ENCODE measurements around the gene APOF. TPM values are rescaled to one million over a fixed set of nuclear protein-coding genes. Genes with fewer than 3 reads are reported as not detected.

Gene APOF
- total RNA-seq, 1 donor from 2014 or later, result not detected

DNA sequence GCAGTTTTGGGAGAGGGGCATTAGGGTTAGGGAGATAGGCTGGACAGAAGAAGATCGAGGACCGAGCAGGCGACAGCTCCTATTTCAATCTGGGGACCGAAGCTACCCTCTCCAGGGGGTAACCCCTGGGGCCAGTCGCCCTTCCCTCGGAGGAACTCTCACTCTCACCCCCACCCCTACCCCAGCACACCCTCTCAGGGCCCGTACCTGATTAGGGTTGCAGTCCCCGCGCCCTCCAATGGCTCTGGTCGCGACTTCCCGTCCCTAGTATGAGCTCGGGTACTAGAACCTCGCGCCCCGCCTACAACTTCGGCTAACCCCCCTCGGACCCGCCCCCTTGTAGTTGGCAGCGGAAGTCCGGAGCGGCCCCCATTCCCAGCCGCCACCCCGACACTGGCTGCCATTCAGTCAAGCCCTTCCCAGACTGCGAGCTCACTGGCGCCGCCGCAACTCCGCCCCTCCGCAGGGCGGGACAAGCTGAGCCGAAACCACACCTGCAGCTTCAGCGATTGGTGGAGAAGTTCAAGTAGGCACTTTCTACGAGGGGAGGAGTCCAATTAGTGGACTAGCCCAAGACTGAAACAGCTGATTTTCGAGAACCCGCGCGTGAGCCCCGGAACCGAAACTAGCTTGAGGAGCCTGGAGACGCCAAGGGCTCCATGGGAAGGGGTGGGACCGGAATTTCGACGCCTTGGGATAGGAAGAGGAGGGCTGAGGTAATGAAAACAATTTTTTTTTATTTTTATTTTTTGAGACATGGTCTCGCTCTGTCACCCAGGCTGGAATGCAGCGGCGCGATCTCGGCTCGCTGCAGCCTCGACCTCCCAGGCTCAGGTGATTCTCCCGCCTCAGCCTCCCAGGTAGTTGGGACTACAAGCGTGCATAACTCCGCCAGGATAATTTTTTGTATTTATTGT, 2.5 kb downstream of the APOF start, which contains the start of gene STAT2:
Gene STAT2 (minus strand): TSS at position 257 of the 917 bp plus-strand sequence. CDS start 3,536 bp downstream, outside the sequence.
- intact Hi-C loops (cut with DNase I), result no loop called here
- no peaks in the 10 kb centered on the region for H3K27me3 ChIP-seq
- H3K36me3 ChIP-seq, result peaks cover 3 to 14% of the 10 kb centered on the region in 2 donors
- peak within 1 kb of the TSS; percentile 86 for H3K27ac ChIP-seq
- H3K9me3 ChIP-seq, result no peaks in the 10 kb centered on the region
- peaks cover 25% of the 10 kb centered on the region for H3K4me1 ChIP-seq
- DNase-seq (ENCODE audit: extremely low spot score in 2 of 2), result peak; percentile 100
- TF ChIP-seq POLR2AphosphoS5 (IDR thresholded peaks at IDR 0.05; ENCODE audit: insufficient read depth in 1 of 2, low read depth in 1 of 2) (peak; percentile 93 to 100), CTCF (IDR thresholded peaks at IDR 0.05) (no peak), POLR2A (IDR thresholded peaks at IDR 0.05) (peak in 1 of 2 donors; percentile 48)
- H3K4me3 ChIP-seq, result peak within 1 kb of the TSS; percentile 73 to 79

GRCh38 chr12:56358836-56359532, 3.7 kb downstream of the APOF start:
- DNase-seq (ENCODE audit: extremely low spot score in 2 of 2), result no peak
- peak overlapping the region; percentile 73 to 79 for H3K4me3 ChIP-seq
- no peaks in the 10 kb centered on the region for H3K9me3 ChIP-seq
- peaks cover 25% of the 10 kb centered on the region for H3K4me1 ChIP-seq
- intact Hi-C loops (cut with DNase I), result no loop called here
- peak overlapping the region; percentile 86 for H3K27ac ChIP-seq
- H3K36me3 ChIP-seq, result peaks cover 6 to 25% of the 10 kb centered on the region in 2 donors
- TF ChIP-seq POLR2A (IDR thresholded peaks at IDR 0.05) (no peak), POLR2AphosphoS5 (IDR thresholded peaks at IDR 0.05; ENCODE audit: insufficient read depth in 1 of 2, low read depth in 1 of 2) (peak in 1 of 2 donors; percentile 73), CTCF (IDR thresholded peaks at IDR 0.05) (no peak)
- H3K27me3 ChIP-seq, result no peaks in the 10 kb centered on the region

- TF ChIP-seq POLR2A (IDR thresholded peaks at IDR 0.05) (no peak), CTCF (IDR thresholded peaks at IDR 0.05) (no peak), POLR2AphosphoS5 (IDR thresholded peaks at IDR 0.05; ENCODE audit: insufficient read depth in 1 of 2, low read depth in 1 of 2) (no peak)
- intact Hi-C loops (cut with DNase I), result no loop called here
- H3K36me3 ChIP-seq, result peaks cover 12 to 97% of the 10 kb centered on the region in 2 donors
- H3K9me3 ChIP-seq, result no peaks in the 10 kb centered on the region
- H3K27me3 ChIP-seq, result no peaks in the 10 kb centered on the region
- DNase-seq (ENCODE audit: extremely low spot score in 2 of 2), result no peak
- no peak overlapping the region for H3K4me3 ChIP-seq
- H3K4me1 ChIP-seq, result no peaks in the 10 kb centered on the region
- H3K27ac ChIP-seq, result no peak overlapping the region
Measured at GRCh38 chr12:56351325-56351724, 11.3 kb downstream of the APOF start.

- Histone ChIP-seq H3K36me3 (peaks cover 12 to 97% of the 10 kb centered on the region in 2 donors), H3K4me3 (no peak overlapping the region), H3K9me3 (no peaks in the 10 kb centered on the region), H3K4me1 (no peaks in the 10 kb centered on the region), H3K27ac (no peak overlapping the region), H3K27me3 (no peaks in the 10 kb centered on the region)
- intact Hi-C loops (cut with DNase I), result no loop called here
- no peak for DNase-seq (ENCODE audit: extremely low spot score in 2 of 2)
- TF ChIP-seq POLR2AphosphoS5 (IDR thresholded peaks at IDR 0.05; ENCODE audit: insufficient read depth in 1 of 2, low read depth in 1 of 2) (no peak), POLR2A (IDR thresholded peaks at IDR 0.05) (no peak), CTCF (IDR thresholded peaks at IDR 0.05) (no peak)
Measured at GRCh38 chr12:56350662-56351061, 12.0 kb downstream of the APOF start.

Measured in vagina (tissue), 2 donors.